K562 (cell line): ENCODE results near the gene PTCH1. TPM values are rescaled to one million over a fixed set of nuclear protein-coding genes. Genes with fewer than 3 reads are reported as not detected.

Experiments used
- ATAC-seq: fragments of 200-7000 bp; cut with Tn5 transposase; 3 replicates; pipeline ENCODE4 v1.9.1; 2020; ENCODE audit warnings: moderate library complexity
- BruUV-seq: library from RNA; stranded (reverse); fragments of 400-500 nt; replicated peaks from 2 replicates; lab custom pipeline; 2021; lab: Mats Ljungman, UMichigan
- CTCF ChIA-PET: fragments of 300-600 bp; formaldehyde crosslinking; extraction: SDS; loops from one replicate; lab custom pipeline; 2021; ENCODE audit warnings: low intra/inter-chr PET ratio; lab: Yijun Ruan, JAX
- POLR2A ChIA-PET: fragments of 300-600, 350-650 bp; sonication (Branson Sonifier 250); formaldehyde crosslinking; extraction: SDS; loops from one replicate; lab custom pipeline; 2021; ENCODE audit warnings: antibody characterized with exemption, inconsistent platforms; lab: Yijun Ruan, JAX
- DNase-seq, 4 experiments: peaks; one replicate each; pipeline versions ENCODE4 v3.0.0 to v3.0.0-alpha.2; 2011 to 2018; ENCODE audit warnings: low spot score in 3 of 4, mixed read lengths in 3 of 4; ENCODE audit errors: extremely low read depth in 1 of 4
- FAIRE-seq: peaks from 2 replicates; lab custom pipeline; 2011; peaks lifted over from hg19 to GRCh38; lab: Jason Lieb, UNC
- H2AFZ ChIP-seq: 2 replicates; pipeline ENCODE4 v1.6.0; 2011; ENCODE audit warnings: low read depth, low read length, control low read depth, inconsistent platforms
- H3K27ac ChIP-seq: fragments of 200-600 bp; 3 replicates; pipeline ENCODE4 v1.8.0; 2011; ENCODE audit warnings: low read depth, mild to moderate bottlenecking, control low read depth, inconsistent platforms, low read length, moderate library complexity, mixed read lengths; ENCODE audit errors: extremely low read depth
- H3K27me3 ChIP-seq, 2 experiments: fragments of 300-600 bp in 1 of 2; 2 replicates in 1 of 2; 3 replicates in 1 of 2; pipeline versions ENCODE4 v1.6.0 to v1.8.0; 2011; ENCODE audit warnings: inconsistent platforms in 2 of 2, low read length in 2 of 2, mild to moderate bottlenecking in 1 of 2, mixed read lengths in 1 of 2, moderate library complexity in 1 of 2; ENCODE audit not compliant: control insufficient read depth in 2 of 2, insufficient read depth in 2 of 2
- H3K36me3 ChIP-seq: fragments of 300-600 bp; 3 replicates; pipeline ENCODE4 v1.8.0; 2011; ENCODE audit warnings: mild to moderate bottlenecking, low read length, inconsistent platforms; ENCODE audit not compliant: control insufficient read depth, insufficient read depth
- H3K4me1 ChIP-seq, 2 experiments: fragments of 200-600 bp in 1 of 2; replicated peaks in 1 of 2; 2 replicates in 1 of 2; 3 replicates in 1 of 2; pipeline versions ENCODE4 v1.5.1 to v1.8.0; 2011; ENCODE audit warnings: inconsistent platforms in 2 of 2, low read length in 2 of 2, mild to moderate bottlenecking in 1 of 2, mixed read lengths in 1 of 2, moderate library complexity in 1 of 2; ENCODE audit not compliant: control insufficient read depth in 2 of 2, insufficient read depth in 2 of 2
- H3K4me2 ChIP-seq: 2 replicates; pipeline ENCODE4 v1.6.1; 2011; ENCODE audit warnings: low read length, control low read depth, inconsistent platforms, mixed read lengths; ENCODE audit not compliant: insufficient read depth
- H3K4me3 ChIP-seq: fragments of 200-600 bp; sonication (generic), shearing (Covaris generic); 2 replicates; pipeline ENCODE4 v1.5.1; 2016; ENCODE audit warnings: control low read depth, inconsistent platforms
- H3K79me2 ChIP-seq: fragments of 200-600 bp; 3 replicates; pipeline ENCODE4 v1.8.0; 2011; ENCODE audit warnings: low read length, inconsistent platforms; ENCODE audit not compliant: control insufficient read depth, insufficient read depth
- H3K9ac ChIP-seq, 2 experiments: 2 replicates each; pipeline versions ENCODE4 v1.6.0 to v1.6.1; 2011; ENCODE audit warnings: low read depth in 2 of 2, low read length in 2 of 2, control low read depth in 1 of 2, inconsistent platforms in 1 of 2, mild to moderate bottlenecking in 1 of 2, mixed read lengths in 1 of 2; ENCODE audit not compliant: insufficient read depth in 1 of 2
- H3K9me1 ChIP-seq: one replicate; pipeline ENCODE4 v1.6.0; 2011; ENCODE audit warnings: inconsistent platforms, mild to moderate bottlenecking, low read length, moderate library complexity; ENCODE audit not compliant: control insufficient read depth, insufficient read depth
- H3K9me3 ChIP-seq: replicated peaks from 2 replicates; pipeline ENCODE4 v1.5.1; 2011; ENCODE audit warnings: low read depth, low read length, inconsistent platforms; ENCODE audit not compliant: control insufficient read depth, insufficient read depth
- H4K20me1 ChIP-seq: replicated peaks from 2 replicates; pipeline ENCODE4 v1.6.1; 2011; ENCODE audit warnings: low read length, inconsistent platforms, mixed read lengths; ENCODE audit not compliant: control insufficient read depth, insufficient read depth
- HOXB6 ChIP-seq: fragments of 250-450 bp; sonication (Bioruptor Pico); IDR thresholded peaks from 2 replicates; pipeline ENCODE4 v1.5.1; 2022; ENCODE audit warnings: mild to moderate bottlenecking, borderline replicate concordance
- WGBS: fragments of 100-300 bp; shearing (Covaris generic); methylation state at CpG from one replicate; pipeline ENCODE4 v1.1.6; 2016; ENCODE audit warnings: low coverage, mixed read lengths; ENCODE audit not compliant: insufficient coverage; ENCODE audit errors: missing lambda C conversion rate; 5-methylcytosine and 5-hydroxymethylcytosine counted together
- in situ Hi-C: fragments of 300-500 bp; cut with MboI; formaldehyde crosslinking; loops from 4 replicates; pipeline ENCODE4 v1.15.0; 2018; ENCODE audit warnings: inconsistent platforms, mixed read lengths
- intact Hi-C: fragments of 100-400 bp; cut with micrococcal nuclease; formaldehyde crosslinking; loops from 2 replicates; pipeline ENCODE4 v1.14.2; 2022
- polyA plus RNA-seq, 8 experiments: library from polyadenylated mRNA; depleted of rRNA in 4 of 8; stranded (reverse) in 5 of 8; unstranded in 3 of 8; fragments of >200 nt; fragmentation: Nextera tagmentation in 2 of 8; fragmentation: Illumina TruSeq in 1 of 8; extraction: Ambion mirVana in 2 of 8; extraction: Trizol in 1 of 8; gene quantifications; 2 replicates each; pipeline versions ENCODE4 v1.2.1 to v1.2.3, GENCODE V29; 2011 to 2014; ENCODE audit warnings: inconsistent platforms in 1 of 8, missing spikeins in 1 of 8
- total RNA-seq, 7 experiments: library from RNA; depleted of rRNA in 6 of 7; stranded (reverse); fragments of >200 nt in 6 of 7; fragmentation: Illumina TruSeq in 2 of 7; extraction: Trizol in 2 of 7; gene quantifications; 2 replicates each; pipeline versions ENCODE4 v1.2.1 to v1.2.3, GENCODE V29; 2011 to 2021; ENCODE audit warnings: low replicate concordance in 1 of 7
- TF ChIP-seq, protein P1 (sequence below), 2 experiments: fragments of 450-650 bp; IDR thresholded peaks; 2 replicates each; pipeline ENCODE4 v1.6.1; 2016; ENCODE audit warnings: mild to moderate bottlenecking in 2 of 2, borderline replicate concordance in 1 of 2, low read depth in 1 of 2, moderate library complexity in 1 of 2
- TF ChIP-seq, protein P2 (sequence below): fragments of 450-650 bp; formaldehyde crosslinking; IDR thresholded peaks from 2 replicates; pipeline ENCODE4 v1.4.0; 2020; ENCODE audit warnings: mild to moderate bottlenecking, mixed read lengths

Gene PTCH1
- total and polyA plus RNA-seq, 9 of the 15 experiments (the other 6 are each of a cell fraction or from before 2014, with no cell fraction given), result 0.70 to 9.9 (median 3.8) TPM

DNA sequence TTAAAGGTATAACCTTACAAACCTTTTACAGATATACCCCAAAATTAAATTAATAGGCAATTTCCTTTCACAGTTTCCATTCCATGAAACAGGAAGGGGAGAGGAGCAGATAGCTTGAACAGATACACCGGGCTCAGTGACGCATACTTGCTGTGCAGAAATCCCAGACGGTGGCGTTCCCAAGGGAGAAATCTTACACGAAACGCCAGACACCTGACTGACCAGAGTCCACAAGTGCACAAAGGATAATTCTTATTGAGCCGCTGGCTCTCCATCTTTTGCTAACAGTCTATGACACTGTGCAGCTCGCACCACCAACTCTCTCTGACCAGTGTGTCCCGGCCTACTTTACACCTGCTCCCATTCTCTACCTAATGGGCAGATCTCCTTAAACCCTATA, 37.4 kb downstream of the PTCH1 start (continued):
- TF ChIP-seq, protein P1, sequence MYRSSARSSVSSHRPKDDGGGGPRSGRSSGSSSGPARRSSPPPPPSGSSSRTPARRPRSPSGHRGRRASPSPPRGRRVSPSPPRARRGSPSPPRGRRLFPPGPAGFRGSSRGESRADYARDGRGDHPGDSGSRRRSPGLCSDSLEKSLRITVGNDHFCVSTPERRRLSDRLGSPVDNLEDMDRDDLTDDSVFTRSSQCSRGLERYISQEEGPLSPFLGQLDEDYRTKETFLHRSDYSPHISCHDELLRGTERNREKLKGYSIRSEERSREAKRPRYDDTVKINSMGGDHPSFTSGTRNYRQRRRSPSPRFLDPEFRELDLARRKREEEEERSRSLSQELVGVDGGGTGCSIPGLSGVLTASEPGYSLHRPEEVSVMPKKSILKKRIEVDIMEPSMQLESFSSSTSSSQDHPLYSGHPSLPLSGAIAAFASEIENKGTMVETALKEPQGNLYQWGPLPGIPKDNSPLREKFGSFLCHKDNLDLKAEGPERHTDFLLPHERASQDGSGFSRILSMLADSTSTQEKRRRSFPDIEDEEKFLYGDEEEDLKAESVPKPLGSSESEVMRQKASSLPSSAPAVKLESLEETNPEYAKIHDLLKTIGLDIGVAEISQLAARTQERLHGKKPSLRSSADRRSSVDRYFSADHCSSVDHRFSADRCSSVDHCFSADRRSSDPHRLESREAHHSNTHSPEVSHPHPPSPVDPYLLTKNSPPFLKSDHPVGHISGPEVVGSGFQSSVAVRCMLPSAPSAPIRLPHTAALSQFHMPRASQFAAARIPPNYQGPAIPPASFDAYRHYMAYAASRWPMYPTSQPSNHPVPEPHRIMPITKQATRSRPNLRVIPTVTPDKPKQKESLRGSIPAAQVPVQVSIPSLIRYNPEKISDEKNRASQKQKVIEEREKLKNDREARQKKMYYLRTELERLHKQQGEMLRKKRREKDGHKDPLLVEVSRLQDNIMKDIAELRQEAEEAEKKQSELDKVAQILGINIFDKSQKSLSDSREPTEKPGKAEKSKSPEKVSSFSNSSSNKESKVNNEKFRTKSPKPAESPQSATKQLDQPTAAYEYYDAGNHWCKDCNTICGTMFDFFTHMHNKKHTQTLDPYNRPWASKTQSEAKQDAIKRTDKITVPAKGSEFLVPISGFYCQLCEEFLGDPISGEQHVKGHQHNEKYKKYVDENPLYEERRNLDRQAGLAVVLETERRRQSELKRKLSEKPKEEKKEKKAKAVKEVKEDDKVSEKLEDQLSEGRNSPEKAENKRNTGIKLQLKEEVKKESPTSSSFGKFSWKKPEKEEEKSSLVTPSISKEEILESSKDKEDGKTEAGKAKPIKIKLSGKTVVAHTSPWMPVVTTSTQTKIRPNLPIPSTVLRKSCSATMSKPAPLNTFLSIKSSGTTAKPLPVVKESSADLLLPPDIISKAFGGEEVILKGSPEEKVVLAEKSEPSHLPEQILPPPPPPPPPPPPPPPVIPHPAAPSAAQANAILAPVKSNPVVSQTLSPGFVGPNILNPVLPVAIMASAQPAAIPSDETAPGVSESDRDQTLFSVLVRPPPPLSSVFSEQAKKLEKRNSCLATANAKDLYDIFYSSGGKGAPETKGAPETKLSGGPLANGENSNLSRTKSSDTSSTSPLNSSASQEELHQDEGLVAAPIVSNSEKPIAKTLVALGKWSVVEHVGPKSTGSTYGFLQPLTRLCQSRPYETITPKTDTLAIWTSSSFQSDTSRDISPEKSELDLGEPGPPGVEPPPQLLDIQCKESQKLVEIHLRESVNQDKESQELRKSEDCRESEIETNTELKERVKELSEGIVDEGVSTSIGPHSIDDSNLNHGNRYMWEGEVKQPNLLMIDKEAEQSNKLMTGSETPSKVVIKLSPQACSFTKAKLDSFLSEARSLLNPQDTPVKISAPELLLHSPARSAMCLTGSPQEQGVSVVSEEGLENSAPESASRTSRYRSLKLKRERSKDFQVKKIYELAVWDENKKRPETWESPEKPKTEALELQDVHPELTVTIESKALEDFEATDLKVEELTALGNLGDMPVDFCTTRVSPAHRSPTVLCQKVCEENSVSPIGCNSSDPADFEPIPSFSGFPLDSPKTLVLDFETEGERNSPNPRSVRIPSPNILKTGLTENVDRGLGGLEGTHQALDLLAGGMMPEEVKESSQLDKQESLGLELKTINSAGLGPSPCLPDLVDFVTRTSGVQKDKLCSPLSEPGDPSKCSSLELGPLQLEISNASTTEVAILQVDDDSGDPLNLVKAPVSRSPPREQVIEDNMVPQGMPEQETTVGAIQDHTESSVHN (IDR thresholded peaks at IDR 0.05; ENCODE audit: borderline replicate concordance in 1 of 2, low read depth in 1 of 2), result no peak
- TF ChIP-seq, all 486 proteins: peak for 0

DNA sequence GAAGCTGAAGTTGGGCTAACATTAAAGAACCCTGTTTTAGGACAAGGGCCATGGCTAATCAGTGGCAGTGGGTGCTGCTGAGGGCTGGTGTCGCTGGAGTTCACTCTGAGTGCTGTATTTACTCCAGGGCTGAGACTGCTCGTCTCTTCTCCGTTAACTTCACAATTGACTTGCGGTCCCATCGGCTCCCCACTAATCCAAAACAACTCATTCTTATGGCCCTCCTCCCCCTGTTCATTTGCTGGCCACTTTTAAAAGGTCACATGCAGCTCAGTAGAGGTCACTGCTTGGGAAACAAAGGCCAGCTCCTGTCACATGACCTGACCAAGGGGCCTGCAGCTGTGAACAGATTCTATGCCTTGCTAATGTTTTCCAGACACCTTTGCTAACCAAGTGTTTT, 38.4 kb downstream of the PTCH1 start:
- TF ChIP-seq, protein P2, sequence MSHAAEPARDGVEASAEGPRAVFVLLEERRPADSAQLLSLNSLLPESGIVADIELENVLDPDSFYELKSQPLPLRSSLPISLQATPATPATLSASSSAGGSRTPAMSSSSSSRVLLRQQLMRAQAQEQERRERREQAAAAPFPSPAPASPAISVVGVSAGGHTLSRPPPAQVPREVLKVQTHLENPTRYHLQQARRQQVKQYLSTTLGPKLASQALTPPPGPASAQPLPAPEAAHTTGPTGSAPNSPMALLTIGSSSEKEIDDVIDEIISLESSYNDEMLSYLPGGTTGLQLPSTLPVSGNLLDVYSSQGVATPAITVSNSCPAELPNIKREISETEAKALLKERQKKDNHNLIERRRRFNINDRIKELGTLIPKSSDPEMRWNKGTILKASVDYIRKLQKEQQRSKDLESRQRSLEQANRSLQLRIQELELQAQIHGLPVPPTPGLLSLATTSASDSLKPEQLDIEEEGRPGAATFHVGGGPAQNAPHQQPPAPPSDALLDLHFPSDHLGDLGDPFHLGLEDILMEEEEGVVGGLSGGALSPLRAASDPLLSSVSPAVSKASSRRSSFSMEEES (CRISPR knock-in tag), result peak; percentile 11; the same call in 1 of the 2 replicates
- no peak for TF ChIP-seq HOXB6
- no peak overlapping the region for H3K4me2 ChIP-seq
- H3K9me1 ChIP-seq, result no peaks in the 10 kb centered on the region
- no peak overlapping the region for H3K4me3 ChIP-seq
- no peak overlapping the region for H2AFZ ChIP-seq
- no peaks in the 10 kb centered on the region for H4K20me1 ChIP-seq
- no peaks in the 10 kb centered on the region for H3K79me2 ChIP-seq
- no peak for FAIRE-seq
- no peaks in the 10 kb centered on the region for H3K9me3 ChIP-seq
- no peak for ATAC-seq
- intact Hi-C loops, result no loop called here
- peak overlapping the region in 1 of 2 experiments; percentile 18; a peak in 1 of 4 replicates for H3K9ac ChIP-seq
- no peak overlapping the region for H3K27ac ChIP-seq
- peaks cover 55% of the 10 kb centered on the region; the same call in 2 of the 3 replicates for H3K36me3 ChIP-seq
- 90% methylated on average over 5 of the region's 5 CpGs for WGBS
- H3K27me3 ChIP-seq, result no peaks in the 10 kb centered on the region
- no peaks in the 10 kb centered on the region for H3K4me1 ChIP-seq
- in situ Hi-C loops, result no loop called here
- BruUV-seq, result no TSS peak
- no peak for DNase-seq
- ChIA-PET POLR2A (no interaction called here), CTCF (no interaction called here)
